Suprapubic skin (tissue), 4 donors: ENCODE results near the gene SH2D1B.

Experiments
- CTCF ChIP-seq, 2 donors: fragments of 200-600 bp in 1 of 2; fragments of 450-650 bp in 1 of 2; sonication (generic) in 1 of 2; IDR thresholded peaks; one replicate each; pipeline ENCODE4 v1.5.1; 2016 to 2019; ENCODE audit warnings: antibody characterized with exemption in 2 of 2, mild to moderate bottlenecking in 1 of 2, moderate library complexity in 1 of 2
- EP300 ChIP-seq: sonication (generic); formaldehyde crosslinking; IDR thresholded peaks from one replicate; pipeline ENCODE4 v1.6.1; 2017; ENCODE audit warnings: antibody characterized with exemption
- POLR2A ChIP-seq, 2 donors: fragments of 450-650 bp; IDR thresholded peaks; one replicate each; pipeline ENCODE4 v1.6.1; 2017; ENCODE audit warnings: antibody characterized with exemption in 2 of 2, mild to moderate bottlenecking in 2 of 2, moderate library complexity in 2 of 2
- POLR2AphosphoS5 ChIP-seq, 3 donors: sonication (generic); formaldehyde crosslinking; IDR thresholded peaks; one replicate each; pipeline ENCODE4 v1.6.1; 2017; ENCODE audit warnings: antibody characterized with exemption in 3 of 3

DNA sequence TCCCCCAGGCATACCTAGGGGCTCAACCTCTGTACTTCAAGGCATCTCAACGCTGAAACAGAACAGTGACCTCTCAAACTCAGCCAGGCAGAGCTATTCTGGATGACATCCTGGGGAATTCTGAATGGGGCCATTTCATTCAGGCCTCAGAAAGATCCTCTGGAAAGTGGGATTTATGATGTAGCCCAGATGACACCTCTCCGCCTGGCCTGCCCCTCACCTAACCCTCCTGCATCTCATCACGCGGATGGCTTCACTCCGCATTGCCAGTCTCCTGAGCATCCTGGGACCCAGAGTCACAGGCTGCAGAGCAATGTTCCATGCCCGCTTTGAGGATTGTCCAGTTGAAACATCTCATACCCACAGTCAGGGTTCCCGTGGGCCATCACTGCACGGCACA lies 36.5 kb downstream of the SH2D1B start:
- TF ChIP-seq CTCF (IDR thresholded peaks at IDR 0.05): no peak
- TF ChIP-seq POLR2AphosphoS5 (IDR thresholded peaks at IDR 0.05): no peak
- TF ChIP-seq POLR2A (IDR thresholded peaks at IDR 0.05): no peak
- TF ChIP-seq EP300: no peak
